T-helper 2 cell treated with Interferon-gamma antibody and Interleukin-4, amounts not matched to agents 5 μg/mL and 100 μg/mL, for 36 hours (primary cell): ENCODE measurements around the gene DNAJC3.
"Not testable (repeated sequence)": the region's sequence is repeated elsewhere in the genome, so short reads cannot be mapped to it uniquely, and the experiment has no call there.

ENCODE experiments used
- DNase-seq: peaks from one replicate; pipeline ENCODE4 v3.0.0; 2021; ENCODE audit warnings: low spot score
- H3K27ac Mint-ChIP-seq: one replicate; pipeline ENCODE4 v1.8.0; 2021; ENCODE audit warnings: mild to moderate bottlenecking, mixed read lengths
- H3K27me3 Mint-ChIP-seq: one replicate; pipeline ENCODE4 v1.8.0; 2021; ENCODE audit warnings: low read depth, mixed read lengths
- H3K36me3 Mint-ChIP-seq: one replicate; pipeline ENCODE4 v1.8.0; 2021; ENCODE audit warnings: low read depth, mixed read lengths
- H3K4me1 Mint-ChIP-seq: one replicate; pipeline ENCODE4 v1.8.0; 2021; ENCODE audit warnings: low read depth, mixed read lengths
- H3K4me3 Mint-ChIP-seq: one replicate; pipeline ENCODE4 v1.8.0; 2022; ENCODE audit warnings: mild to moderate bottlenecking, moderate library complexity, mixed read lengths
- H3K9me3 Mint-ChIP-seq: one replicate; pipeline ENCODE4 v1.8.0; 2021; ENCODE audit warnings: mixed read lengths

DNAJC3 gene

DNA sequence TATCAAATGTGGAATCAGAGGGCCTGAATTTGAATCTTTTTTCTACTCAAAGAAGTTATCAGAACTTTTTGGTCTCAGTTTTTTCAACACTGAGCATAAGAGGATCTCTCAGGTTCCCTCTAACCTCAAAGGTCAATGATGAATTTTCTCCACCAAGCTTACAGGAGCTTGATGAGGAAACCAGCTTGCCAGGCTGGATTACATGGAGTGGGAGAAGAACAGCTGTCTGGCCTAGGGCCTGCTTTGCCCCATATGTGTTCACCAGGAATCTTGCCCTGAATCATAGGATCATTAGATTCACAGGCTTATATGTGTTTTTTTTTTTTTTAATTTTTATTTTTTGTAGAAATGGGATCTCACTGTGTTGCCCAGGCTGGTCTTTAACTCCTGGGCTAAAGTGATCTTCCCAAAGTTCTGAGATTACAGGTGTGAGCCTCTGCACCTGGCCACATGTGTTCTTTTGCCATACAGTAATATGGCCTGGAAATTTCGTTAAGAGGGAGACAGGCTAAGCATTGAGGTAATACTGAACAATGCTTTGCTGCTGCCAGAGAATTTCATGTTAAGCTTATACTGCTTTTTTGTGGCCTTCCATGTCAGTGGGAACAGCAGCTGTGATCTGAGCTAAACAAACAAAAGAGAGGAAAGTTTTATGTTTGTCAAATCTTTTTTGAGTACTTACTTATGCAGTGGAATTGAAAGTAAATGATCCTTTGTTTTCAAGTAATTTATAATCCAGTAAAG is 110.6 kb downstream of the DNAJC3 start:
- Mint-ChIP-seq H3K36me3 (peaks cover 52% of the 10 kb centered on the region), H3K4me1 (no peaks in the 10 kb centered on the region), H3K9me3 (peaks cover 4% of the 10 kb centered on the region), H3K27ac (no peak overlapping the region), H3K27me3 (no peaks in the 10 kb centered on the region), H3K4me3 (no peak overlapping the region)
- no peak for DNase-seq

DNA sequence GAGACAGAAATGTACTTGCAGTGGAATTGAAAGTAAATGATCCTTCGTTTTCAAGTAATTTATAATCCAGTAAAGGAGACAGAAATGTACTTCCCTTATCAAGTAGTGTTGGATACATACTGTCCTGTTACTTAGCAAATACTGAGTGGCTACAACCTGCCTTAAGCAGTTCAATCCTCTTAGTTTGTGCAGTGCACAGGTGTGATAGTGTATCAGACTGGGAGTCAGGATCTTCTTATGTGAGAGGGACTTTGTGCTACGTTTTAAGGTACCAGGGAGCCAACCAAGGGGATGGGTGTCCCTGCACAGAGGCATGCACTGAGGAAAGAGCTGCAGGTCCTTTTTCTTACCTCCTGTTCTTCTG is 111.1 kb downstream of the DNAJC3 start:
- no peak overlapping the region for H3K4me3 Mint-ChIP-seq
- H3K27me3 Mint-ChIP-seq, result no peaks in the 10 kb centered on the region
- no peaks in the 10 kb centered on the region for H3K4me1 Mint-ChIP-seq
- peaks cover 52% of the 10 kb centered on the region for H3K36me3 Mint-ChIP-seq
- H3K9me3 Mint-ChIP-seq, result peaks cover 4% of the 10 kb centered on the region
- no peak overlapping the region for H3K27ac Mint-ChIP-seq
- DNase-seq, result no peak

DNA sequence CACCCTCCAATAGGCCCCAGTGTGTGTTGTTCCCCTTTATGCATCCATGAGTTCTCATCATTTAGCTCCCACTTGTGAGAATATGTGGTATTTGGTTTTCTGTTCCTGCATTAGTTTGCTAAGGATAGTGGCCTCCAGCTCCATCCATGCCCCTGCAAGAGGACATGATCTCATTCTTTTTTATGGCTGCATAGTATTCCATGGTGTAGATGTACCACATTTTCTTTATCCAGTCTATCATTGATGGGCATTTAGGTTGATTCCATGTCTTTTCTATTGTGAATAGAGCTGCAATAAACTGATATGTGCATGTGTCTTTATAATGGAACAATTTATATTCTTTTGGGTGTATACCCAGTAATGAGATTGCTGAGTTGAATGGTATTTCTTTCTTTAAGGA is 112.4 kb downstream of the DNAJC3 start:
- H3K27me3 Mint-ChIP-seq, H3K9me3 Mint-ChIP-seq, H3K27ac Mint-ChIP-seq, H3K4me3 Mint-ChIP-seq, DNase-seq, H3K4me1 Mint-ChIP-seq: not testable (repeated sequence)
- peaks cover 57% of the 10 kb centered on the region for H3K36me3 Mint-ChIP-seq

DNA sequence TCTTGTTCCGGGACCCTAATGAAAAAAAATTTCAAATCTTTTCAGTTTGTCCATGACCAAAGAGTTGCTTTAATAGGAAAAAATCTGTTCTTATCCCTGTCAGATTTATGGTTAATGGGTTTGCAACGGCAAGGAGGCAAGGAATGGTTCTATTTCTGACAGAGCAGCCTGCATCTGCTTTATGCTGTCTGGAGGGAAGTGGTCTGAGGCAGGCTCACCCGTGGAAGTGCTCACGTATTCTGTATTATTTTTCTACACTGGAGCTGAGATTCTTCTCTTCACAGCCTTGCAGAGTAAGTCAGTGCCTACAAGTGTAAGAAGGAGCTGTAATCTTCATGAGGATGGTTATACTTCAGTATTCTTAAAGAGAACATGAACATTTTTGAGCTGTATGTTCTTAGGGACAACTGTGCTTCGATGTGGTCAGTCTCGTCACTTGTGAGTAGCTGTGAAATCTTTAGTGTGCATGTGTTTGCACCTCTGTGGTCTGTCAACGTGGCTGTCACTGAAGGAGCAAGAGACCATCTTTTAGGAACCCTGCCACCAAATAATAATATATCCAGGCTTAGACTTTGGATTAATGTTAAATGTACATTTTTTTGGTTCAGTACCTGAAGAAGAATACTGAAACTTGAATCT is 114.3 kb downstream of the DNAJC3 start:
- no peak for DNase-seq
- Mint-ChIP-seq H3K4me3 (no peak overlapping the region), H3K4me1 (no peaks in the 10 kb centered on the region), H3K27me3 (no peaks in the 10 kb centered on the region), H3K9me3 (peaks cover 4% of the 10 kb centered on the region), H3K27ac (no peak overlapping the region), H3K36me3 (peaks cover 55% of the 10 kb centered on the region)

- peaks cover 47% of the 10 kb centered on the region for H3K36me3 Mint-ChIP-seq
- H3K27ac Mint-ChIP-seq, result no peak overlapping the region
- no peaks in the 10 kb centered on the region for H3K4me1 Mint-ChIP-seq
- H3K27me3 Mint-ChIP-seq, result no peaks in the 10 kb centered on the region
- H3K4me3 Mint-ChIP-seq, result no peak overlapping the region
- peaks cover 4% of the 10 kb centered on the region for H3K9me3 Mint-ChIP-seq
- DNase-seq, result no peak
These were observed 116.1 kb downstream of the DNAJC3 start for GRCh38 chr13:95793018-95793555.

DNA sequence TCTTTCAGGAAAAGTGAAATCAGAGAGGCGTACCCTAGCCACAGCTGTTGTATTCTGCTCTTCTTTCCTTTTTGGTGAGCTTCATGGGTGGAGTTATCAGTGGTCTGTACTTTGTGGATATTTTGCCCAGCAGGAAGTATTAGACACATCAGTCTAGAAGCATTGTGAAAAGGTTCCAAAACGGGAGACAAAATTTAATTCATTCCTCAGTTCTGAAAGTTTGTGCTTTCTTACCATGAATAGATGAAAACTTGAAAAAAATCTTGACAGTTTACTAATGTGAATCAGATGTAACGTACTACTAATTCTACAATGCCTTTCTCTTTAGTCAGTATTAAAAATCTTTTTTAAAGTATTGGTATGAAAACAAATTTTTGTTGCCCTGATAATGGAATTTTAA is 116.8 kb downstream of the DNAJC3 start:
- H3K27ac Mint-ChIP-seq, result no peak overlapping the region
- peaks cover 40% of the 10 kb centered on the region for H3K36me3 Mint-ChIP-seq

DNA sequence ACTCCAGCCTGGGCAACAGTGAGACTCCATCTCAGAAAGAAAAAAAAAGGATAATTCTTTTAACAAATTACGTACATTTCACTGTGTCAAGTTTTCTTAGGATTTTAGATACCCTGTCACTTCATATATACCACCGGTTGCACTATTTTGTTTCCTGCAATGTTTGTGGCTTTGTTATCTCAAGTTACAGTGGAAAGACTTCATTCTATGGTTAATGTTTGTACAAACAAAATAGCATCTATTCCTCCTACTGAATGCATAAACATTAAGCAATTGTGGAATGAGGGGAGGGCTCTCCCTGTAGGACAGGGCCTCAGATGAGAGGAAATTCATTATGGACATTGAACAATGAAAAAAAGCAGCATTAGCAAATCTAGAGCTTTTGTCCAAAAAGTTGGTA is 120.1 kb downstream of the DNAJC3 start:
- peaks cover 15% of the 10 kb centered on the region for H3K36me3 Mint-ChIP-seq
- no peak overlapping the region for H3K4me3 Mint-ChIP-seq
- no peaks in the 10 kb centered on the region for H3K27me3 Mint-ChIP-seq
- no peaks in the 10 kb centered on the region for H3K9me3 Mint-ChIP-seq
- H3K27ac Mint-ChIP-seq, result no peak overlapping the region
- H3K4me1 Mint-ChIP-seq, result no peaks in the 10 kb centered on the region
- DNase-seq, result no peak

More for the DNA sequence above, 116.8 kb downstream of the DNAJC3 start:
- no peak for DNase-seq
- H3K4me3 Mint-ChIP-seq, result no peak overlapping the region
- no peaks in the 10 kb centered on the region for H3K4me1 Mint-ChIP-seq
- no peaks in the 10 kb centered on the region for H3K27me3 Mint-ChIP-seq
- peaks cover 4% of the 10 kb centered on the region for H3K9me3 Mint-ChIP-seq

- no peak for DNase-seq
- Mint-ChIP-seq H3K27ac (no peak overlapping the region), H3K4me1 (no peaks in the 10 kb centered on the region), H3K4me3 (no peak overlapping the region), H3K9me3 (no peaks in the 10 kb centered on the region), H3K36me3 (no peaks in the 10 kb centered on the region), H3K27me3 (no peaks in the 10 kb centered on the region)
These were observed 123.5 kb downstream of the DNAJC3 start for GRCh38 chr13:95800436-95800835.

DNA sequence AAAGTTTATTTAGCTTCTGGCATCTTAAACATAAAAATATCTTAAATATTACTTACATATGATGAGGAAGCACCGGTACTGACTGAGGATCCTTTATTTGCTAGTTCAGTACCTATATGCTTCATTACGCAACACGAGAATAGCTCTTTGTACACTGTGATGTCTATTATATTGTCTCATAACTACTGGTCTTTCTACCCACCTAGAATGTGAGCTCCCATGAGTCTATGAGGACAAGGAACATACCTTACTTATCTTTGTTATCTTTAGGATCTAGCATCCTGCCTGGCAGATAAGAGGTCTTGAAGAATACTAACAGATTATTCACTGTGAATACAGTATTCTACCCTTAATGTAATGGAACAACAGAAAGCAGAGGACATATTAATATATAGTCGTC is 124.9 kb downstream of the DNAJC3 start:
- Mint-ChIP-seq H3K4me1 (no peaks in the 10 kb centered on the region), H3K27me3 (no peaks in the 10 kb centered on the region), H3K9me3 (no peaks in the 10 kb centered on the region), H3K4me3 (no peak overlapping the region), H3K36me3 (no peaks in the 10 kb centered on the region), H3K27ac (no peak overlapping the region)
- DNase-seq, result no peak

- H3K4me1 Mint-ChIP-seq, result no peaks in the 10 kb centered on the region
- no peaks in the 10 kb centered on the region for H3K36me3 Mint-ChIP-seq
- H3K27me3 Mint-ChIP-seq, result peaks cover 6% of the 10 kb centered on the region
- H3K4me3 Mint-ChIP-seq, result no peak overlapping the region
- no peaks in the 10 kb centered on the region for H3K9me3 Mint-ChIP-seq
- no peak for DNase-seq
- H3K27ac Mint-ChIP-seq, result no peak overlapping the region
These were observed 129.0 kb downstream of the DNAJC3 start for GRCh38 chr13:95805921-95806320.

GRCh38 chr13:95809429-95809828 is 132.5 kb downstream of the DNAJC3 start:
- DNase-seq, result no peak
- H3K36me3 Mint-ChIP-seq, result no peaks in the 10 kb centered on the region
- peaks cover 9% of the 10 kb centered on the region for H3K27me3 Mint-ChIP-seq
- no peaks in the 10 kb centered on the region for H3K4me1 Mint-ChIP-seq
- no peak overlapping the region for H3K4me3 Mint-ChIP-seq
- H3K9me3 Mint-ChIP-seq, result peaks cover 5% of the 10 kb centered on the region
- H3K27ac Mint-ChIP-seq, result no peak overlapping the region

GRCh38 chr13:95813139-95813538 is 136.2 kb downstream of the DNAJC3 start:
- DNase-seq, result no peak
- Mint-ChIP-seq H3K27me3 (peaks cover 5% of the 10 kb centered on the region), H3K9me3 (peaks cover 5% of the 10 kb centered on the region), H3K36me3 (no peaks in the 10 kb centered on the region), H3K27ac (no peak overlapping the region), H3K4me1 (no peaks in the 10 kb centered on the region), H3K4me3 (no peak overlapping the region)

DNA sequence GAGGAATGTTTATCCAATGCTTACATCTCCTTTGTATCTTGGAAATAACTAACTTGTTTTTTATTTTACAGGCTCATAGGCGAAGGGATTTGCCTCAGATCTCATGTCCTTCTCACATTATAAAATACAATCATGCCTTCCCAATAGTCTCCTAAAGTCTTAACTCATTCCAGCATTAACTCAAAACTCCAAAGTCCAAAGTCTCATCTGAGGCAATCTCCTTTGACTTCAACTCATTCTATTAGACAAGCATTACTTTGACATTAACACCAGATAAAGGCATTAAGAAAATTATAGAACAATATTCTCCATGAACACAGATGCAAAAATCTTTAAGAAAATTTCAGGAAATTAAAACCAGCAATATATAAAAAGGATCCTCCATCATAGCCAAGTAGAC is 137.6 kb downstream of the DNAJC3 start:
- Mint-ChIP-seq H3K4me1 (no peaks in the 10 kb centered on the region), H3K9me3 (peaks cover 5% of the 10 kb centered on the region), H3K36me3 (no peaks in the 10 kb centered on the region), H3K27ac (no peak overlapping the region), H3K4me3 (no peak overlapping the region), H3K27me3 (peaks cover 2% of the 10 kb centered on the region)
- no peak for DNase-seq

DNA sequence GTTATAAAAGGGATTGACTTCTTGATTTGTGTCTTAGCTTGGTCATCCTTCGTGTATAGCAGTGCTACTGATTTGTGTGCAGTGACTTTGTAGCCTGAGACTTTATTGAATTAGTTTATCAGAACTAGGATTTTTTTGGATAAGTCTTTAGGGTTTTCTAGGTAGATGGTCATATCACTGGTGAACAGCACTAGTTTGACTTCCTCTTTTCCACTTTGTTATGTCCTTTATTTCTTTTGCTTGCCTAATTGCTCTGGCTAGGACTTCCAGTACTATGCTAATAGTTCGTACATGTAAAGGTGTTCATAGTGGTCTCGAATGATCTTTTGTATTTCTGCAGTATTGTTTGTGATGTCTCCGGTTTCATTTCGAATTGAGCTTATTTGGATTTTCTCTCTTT is 145.4 kb downstream of the DNAJC3 start:
- Mint-ChIP-seq H3K27me3 (peaks cover 10% of the 10 kb centered on the region), H3K4me1 (no peaks in the 10 kb centered on the region), H3K36me3 (no peaks in the 10 kb centered on the region), H3K9me3 (no peaks in the 10 kb centered on the region), H3K4me3 (no peak overlapping the region), H3K27ac (no peak overlapping the region)
- no peak for DNase-seq
